ENCODE data around the gene RBM23.

DNA sequence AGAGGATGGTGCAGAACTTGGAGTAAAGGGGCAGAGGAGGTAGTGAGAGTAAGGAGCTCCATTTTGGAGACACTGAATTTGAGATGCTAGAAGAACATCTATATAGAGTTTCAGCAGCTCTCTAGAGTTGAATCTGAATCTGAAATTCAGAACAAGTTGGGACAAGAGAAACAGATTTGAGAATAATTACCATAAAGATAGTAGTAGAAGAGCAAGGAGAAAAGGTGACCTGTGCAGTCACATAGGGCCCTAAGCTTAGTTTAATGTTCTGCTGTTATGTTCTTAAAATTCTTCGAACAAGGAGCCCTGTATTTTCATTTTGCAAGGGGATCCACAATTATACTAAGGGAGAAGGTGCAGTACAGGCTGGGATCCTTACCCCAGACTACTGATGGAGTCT, 28.5 kb downstream of the RBM23 start:
- TF ChIP-seq TAF1 (IDR thresholded peaks at IDR 0.05; ENCODE audit: low read depth) (no peak), SMC3 (conservative IDR thresholded peaks at IDR 0.05; ENCODE audit: poor library complexity) (no peak)
- TF ChIP-seq, protein P1, sequence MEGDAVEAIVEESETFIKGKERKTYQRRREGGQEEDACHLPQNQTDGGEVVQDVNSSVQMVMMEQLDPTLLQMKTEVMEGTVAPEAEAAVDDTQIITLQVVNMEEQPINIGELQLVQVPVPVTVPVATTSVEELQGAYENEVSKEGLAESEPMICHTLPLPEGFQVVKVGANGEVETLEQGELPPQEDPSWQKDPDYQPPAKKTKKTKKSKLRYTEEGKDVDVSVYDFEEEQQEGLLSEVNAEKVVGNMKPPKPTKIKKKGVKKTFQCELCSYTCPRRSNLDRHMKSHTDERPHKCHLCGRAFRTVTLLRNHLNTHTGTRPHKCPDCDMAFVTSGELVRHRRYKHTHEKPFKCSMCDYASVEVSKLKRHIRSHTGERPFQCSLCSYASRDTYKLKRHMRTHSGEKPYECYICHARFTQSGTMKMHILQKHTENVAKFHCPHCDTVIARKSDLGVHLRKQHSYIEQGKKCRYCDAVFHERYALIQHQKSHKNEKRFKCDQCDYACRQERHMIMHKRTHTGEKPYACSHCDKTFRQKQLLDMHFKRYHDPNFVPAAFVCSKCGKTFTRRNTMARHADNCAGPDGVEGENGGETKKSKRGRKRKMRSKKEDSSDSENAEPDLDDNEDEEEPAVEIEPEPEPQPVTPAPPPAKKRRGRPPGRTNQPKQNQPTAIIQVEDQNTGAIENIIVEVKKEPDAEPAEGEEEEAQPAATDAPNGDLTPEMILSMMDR (IDR thresholded peaks at IDR 0.05; ENCODE audit: poor library complexity, severe bottlenecking): no peak
